Right lobe of liver (tissue), 6 donors: ENCODE data around the gene HMGXB4. TPM values are rescaled to one million over a fixed set of nuclear protein-coding genes. Genes with fewer than 3 reads are reported as not detected.

Experiments used
- ATAC-seq, 4 donors: fragments of 200-7000 bp; cut with Tn5 transposase; one replicate each; pipeline ENCODE4 v1.9.1; 2020; ENCODE audit warnings: mild to moderate bottlenecking in 4 of 4, moderate library complexity in 4 of 4
- DNase-seq, 3 donors: peaks; one replicate each; pipeline ENCODE4 v3.0.0-alpha.2; 2020
- H3K27ac ChIP-seq, 3 donors: fragments of 200-600 bp; one replicate each; pipeline ENCODE4 v1.8.0; 2022
- H3K27me3 ChIP-seq, 2 donors: fragments of 200-600 bp; one replicate each; pipeline ENCODE4 v1.8.0; 2022
- H3K36me3 ChIP-seq, 4 donors: fragments of 200-600 bp; sonication (generic) in 1 of 4; one replicate each; pipeline versions ENCODE4 v1.5.1 to v1.8.0; 2017 to 2022; ENCODE audit warnings: control low read depth in 1 of 4
- H3K4me1 ChIP-seq, 4 donors: fragments of 200-600 bp; sonication (generic) in 1 of 4; one replicate each; pipeline versions ENCODE4 v1.5.1 to v1.8.0; 2017 to 2022; ENCODE audit warnings: control low read depth in 1 of 4
- H3K4me3 ChIP-seq, 3 donors: fragments of 200-600 bp; one replicate each; pipeline ENCODE4 v1.8.0; 2022
- H3K9me3 ChIP-seq, 4 donors: fragments of 200-600 bp; sonication (generic) in 1 of 4; one replicate each; pipeline versions ENCODE4 v1.5.1 to v1.8.0; 2017 to 2022; ENCODE audit warnings: control low read depth in 1 of 4
- POLR2A ChIP-seq: fragments of 450-650 bp; IDR thresholded peaks from one replicate; pipeline ENCODE4 v1.6.1; 2017; ENCODE audit warnings: antibody characterized with exemption, mild to moderate bottlenecking
- WGBS: methylation state at CpG from one replicate; pipeline ENCODE4 v1.1.6; 2018; ENCODE audit warnings: low coverage, low lambda C conversion rate; ENCODE audit not compliant: insufficient coverage; ENCODE audit errors: missing lambda C conversion rate; 5-methylcytosine and 5-hydroxymethylcytosine counted together
- intact Hi-C, 2 donors: fragments of 100-400 bp; cut with DNase I; formaldehyde crosslinking; loops; one replicate each; pipeline versions ENCODE4 v1.11.2 to v1.14.1; 2022
- total RNA-seq, 6 experiments: library from RNA; depleted of rRNA in 2 of 6; stranded (reverse); fragments of >200 nt in 2 of 6; fragmentation: NEBNext Ultra II Directional in 3 of 6; extraction: Animal tissue kit (Norgen Biotek cat#: 25700) in 3 of 6; gene quantifications; one replicate each; pipeline versions ENCODE4 v1.1.0 to v1.2.4, GENCODE V29; 2016 to 2023
- TF ChIP-seq, protein P1 (sequence below), 4 donors: fragments of 200-600 bp in 3 of 4; fragments of 450-650 bp in 1 of 4; IDR thresholded peaks; one replicate each; pipeline versions ENCODE4 v1.5.1 to v1.8.0; 2016 to 2022; ENCODE audit warnings: antibody characterized with exemption in 4 of 4, mild to moderate bottlenecking in 2 of 4
- donor health status: DM: no; HTN: yes; CAD: no.
- donor health status: DM: no; HTN: no; CAD: no.
- donor health status: DM: no; HTN: no; CAD: no.
- donor health status: DM: no; HTN: yes; CAD: no.
- donor health status: DM: no; HTN: yes; CAD: no.

Gene HMGXB4
- total RNA-seq, 6 experiments from 2014 or later = 4.6 to 8.2 (median 5.7) TPM

DNA sequence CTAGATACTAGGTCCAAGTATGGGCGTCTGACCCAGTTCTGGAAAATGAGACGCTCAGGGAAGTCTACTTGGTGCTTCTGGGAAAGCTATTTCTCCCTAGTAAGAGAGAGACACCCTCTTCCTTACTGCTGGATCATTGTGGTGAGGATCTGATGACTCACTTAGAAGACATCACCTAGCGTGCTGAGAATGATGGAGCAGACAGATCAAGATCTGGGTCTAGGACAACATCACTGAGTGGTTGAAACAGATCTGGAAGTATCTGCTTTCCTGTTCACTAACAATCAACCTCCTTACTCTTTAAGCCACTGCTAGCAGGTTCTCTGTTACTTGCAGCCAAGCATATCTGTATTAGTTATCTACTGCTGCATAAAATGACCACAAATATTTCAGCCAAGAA, 38.3 kb upstream of the HMGXB4 start:
- 49% methylated on average over 3 of the region's 3 CpGs for WGBS
- intact Hi-C loops = no loop called here
- DNase-seq = no peak
- TF ChIP-seq, protein P1, sequence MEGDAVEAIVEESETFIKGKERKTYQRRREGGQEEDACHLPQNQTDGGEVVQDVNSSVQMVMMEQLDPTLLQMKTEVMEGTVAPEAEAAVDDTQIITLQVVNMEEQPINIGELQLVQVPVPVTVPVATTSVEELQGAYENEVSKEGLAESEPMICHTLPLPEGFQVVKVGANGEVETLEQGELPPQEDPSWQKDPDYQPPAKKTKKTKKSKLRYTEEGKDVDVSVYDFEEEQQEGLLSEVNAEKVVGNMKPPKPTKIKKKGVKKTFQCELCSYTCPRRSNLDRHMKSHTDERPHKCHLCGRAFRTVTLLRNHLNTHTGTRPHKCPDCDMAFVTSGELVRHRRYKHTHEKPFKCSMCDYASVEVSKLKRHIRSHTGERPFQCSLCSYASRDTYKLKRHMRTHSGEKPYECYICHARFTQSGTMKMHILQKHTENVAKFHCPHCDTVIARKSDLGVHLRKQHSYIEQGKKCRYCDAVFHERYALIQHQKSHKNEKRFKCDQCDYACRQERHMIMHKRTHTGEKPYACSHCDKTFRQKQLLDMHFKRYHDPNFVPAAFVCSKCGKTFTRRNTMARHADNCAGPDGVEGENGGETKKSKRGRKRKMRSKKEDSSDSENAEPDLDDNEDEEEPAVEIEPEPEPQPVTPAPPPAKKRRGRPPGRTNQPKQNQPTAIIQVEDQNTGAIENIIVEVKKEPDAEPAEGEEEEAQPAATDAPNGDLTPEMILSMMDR (IDR thresholded peaks at IDR 0.05) = no peak
- no peak for TF ChIP-seq POLR2A
- Histone ChIP-seq H3K36me3 (no peaks in the 10 kb centered on the region), H3K4me3 (no peak overlapping the region), H3K27ac (no peak overlapping the region), H3K4me1 (no peaks in the 10 kb centered on the region), H3K9me3 (no peaks in the 10 kb centered on the region), H3K27me3 (no peaks in the 10 kb centered on the region)
- ATAC-seq = no peak

DNA sequence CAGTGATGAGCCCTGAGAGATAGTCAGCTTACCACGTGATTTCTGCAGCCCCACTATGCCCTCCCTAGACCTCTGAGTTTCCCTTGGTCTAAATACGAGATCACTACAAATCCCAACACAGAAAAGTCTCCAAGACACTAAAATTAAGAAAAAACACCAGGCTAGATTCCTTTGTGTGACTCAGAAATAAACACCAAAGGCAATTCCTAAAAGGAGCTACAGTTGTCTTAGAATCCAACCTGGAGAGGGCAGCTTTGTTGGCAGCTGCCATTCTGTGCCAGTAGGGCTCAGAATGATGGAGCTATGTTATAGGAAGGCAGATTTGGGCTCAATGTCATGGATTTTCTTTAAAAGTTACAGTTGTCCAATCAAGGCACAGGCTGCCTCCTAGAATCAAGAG, 37.1 kb upstream of the HMGXB4 start:
- Histone ChIP-seq H3K27me3 (no peaks in the 10 kb centered on the region), H3K4me3 (no peak overlapping the region), H3K9me3 (no peaks in the 10 kb centered on the region), H3K36me3 (no peaks in the 10 kb centered on the region), H3K4me1 (no peaks in the 10 kb centered on the region), H3K27ac (no peak overlapping the region)
- no peak for TF ChIP-seq POLR2A
- TF ChIP-seq, protein P1 (IDR thresholded peaks at IDR 0.05) = no peak
- intact Hi-C loops = no loop called here
- DNase-seq (no peak), ATAC-seq (no peak)
- 55% methylated on average over 2 of the region's 2 CpGs for WGBS

DNA sequence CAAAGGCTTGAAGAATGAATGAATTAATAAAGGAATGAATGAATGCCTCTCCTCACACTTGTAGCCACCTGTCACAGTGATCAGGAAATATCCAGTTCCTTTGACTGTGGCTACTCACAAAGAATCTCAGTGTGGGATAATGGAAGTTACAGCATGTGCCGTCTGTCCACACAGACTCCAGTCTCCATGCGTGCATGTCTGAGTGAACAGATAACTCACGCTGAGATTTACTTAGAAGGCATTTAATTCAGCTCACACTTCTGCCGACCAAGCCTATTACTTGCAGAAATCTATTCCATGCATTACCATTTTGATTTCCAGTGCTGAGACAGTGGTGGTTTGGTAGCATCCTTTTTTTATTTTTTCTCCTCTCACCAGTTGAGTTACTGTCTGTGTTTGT, 32.3 kb upstream of the HMGXB4 start:
- TF ChIP-seq, protein P1 (IDR thresholded peaks at IDR 0.05) = no peak
- no peak for TF ChIP-seq POLR2A
- ATAC-seq = no peak
- DNase-seq = no peak
- intact Hi-C loops = no loop called here
- no peak overlapping the region for H3K27ac ChIP-seq
- no peaks in the 10 kb centered on the region for H3K27me3 ChIP-seq
- H3K36me3 ChIP-seq = no peaks in the 10 kb centered on the region
- WGBS = 42% methylated on average over 4 of the region's 4 CpGs
- H3K4me1 ChIP-seq = no peaks in the 10 kb centered on the region
- H3K9me3 ChIP-seq = no peaks in the 10 kb centered on the region
- no peak overlapping the region for H3K4me3 ChIP-seq

DNA sequence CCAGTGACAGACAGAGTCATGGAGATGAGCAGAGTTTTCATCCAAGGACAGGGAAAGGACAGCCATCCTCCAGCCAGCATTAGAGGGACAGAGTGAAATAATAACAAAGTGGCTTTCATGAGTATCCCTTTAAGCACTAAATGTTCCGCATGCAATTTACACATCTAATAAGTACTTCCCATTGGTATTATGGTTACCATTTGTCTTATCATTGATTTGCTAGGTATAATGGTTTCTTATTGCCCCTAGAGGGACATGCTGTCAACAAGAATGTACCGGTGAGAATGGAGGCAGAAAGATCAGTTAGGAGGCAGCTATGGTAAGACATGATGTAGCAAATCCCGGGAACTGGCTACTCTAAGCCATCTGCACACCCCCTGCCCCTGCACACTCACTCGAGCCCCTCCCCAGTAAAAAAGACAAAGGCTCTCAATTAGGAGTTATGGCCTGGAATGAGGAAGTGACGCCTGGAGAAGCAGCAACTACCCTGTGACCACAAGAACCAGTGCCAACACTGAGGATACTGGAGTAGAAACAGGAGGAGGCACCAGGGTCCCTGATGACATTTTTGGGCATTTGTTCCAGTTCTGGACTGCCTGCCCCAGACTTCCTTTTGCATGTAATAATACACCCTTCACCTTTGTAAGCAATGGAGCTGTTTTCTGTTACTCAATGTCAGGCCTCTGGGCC, 30.2 kb upstream of the HMGXB4 start:
- WGBS = 50% methylated on average over 5 of the region's 5 CpGs
- Histone ChIP-seq H3K4me3 (no peak overlapping the region), H3K27ac (no peak overlapping the region), H3K4me1 (no peaks in the 10 kb centered on the region), H3K9me3 (no peaks in the 10 kb centered on the region), H3K36me3 (no peaks in the 10 kb centered on the region), H3K27me3 (no peaks in the 10 kb centered on the region)
- no peak for ATAC-seq
- no peak for DNase-seq
- no peak for TF ChIP-seq POLR2A
- TF ChIP-seq, protein P1 (IDR thresholded peaks at IDR 0.05) = no peak
- intact Hi-C loops = no loop called here
